ENCODE measurements around the gene TIPARP. TPM values are rescaled to one million over a fixed set of nuclear protein-coding genes. Genes with fewer than 3 reads are reported as not detected.

Gene TIPARP
- total and polyA plus RNA-seq, 4 donors: 4.4 to 13.6 (median 8.8) TPM

DNA sequence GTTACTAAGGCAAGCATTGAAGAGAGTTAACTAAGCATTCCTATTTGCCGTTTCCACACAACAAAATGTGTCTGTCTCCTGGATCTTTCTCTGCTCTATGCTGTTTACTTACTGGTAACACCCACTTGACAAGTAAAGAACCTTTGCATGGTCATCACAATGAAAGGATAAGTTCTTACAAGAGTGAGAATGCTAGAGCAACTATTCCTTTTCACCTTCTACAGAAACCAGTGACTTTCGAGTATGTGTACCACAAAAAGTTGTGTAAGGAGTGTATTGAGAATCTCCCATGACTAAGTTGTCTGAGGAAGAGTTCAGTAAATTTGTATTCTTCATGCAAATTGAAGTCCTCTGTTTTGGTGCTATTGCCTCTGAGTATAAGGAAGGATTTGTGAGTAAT, 10.8 kb downstream of the TIPARP start:
- no peak overlapping the region for H3K9ac ChIP-seq (ENCODE audit: low read depth in 1 of 2, low read length in 2 of 2)
- H3K4me3 ChIP-seq (ENCODE audit: low read depth in 1 of 3, low read length in 3 of 3): no peak overlapping the region
- H3K27me3 ChIP-seq (ENCODE audit: control insufficient read depth in 4 of 4, insufficient read depth in 4 of 4, low read length in 3 of 4): no peaks in the 10 kb centered on the region
- peaks cover 5 to 54% (median 36%) of the 10 kb centered on the region in 4 donors for H3K4me1 ChIP-seq (ENCODE audit: control insufficient read depth in 4 of 4, insufficient read depth in 4 of 4, low read length in 3 of 4)
- TF ChIP-seq RXRA (IDR thresholded peaks at IDR 0.05): no peak
- TF ChIP-seq, protein P1, sequence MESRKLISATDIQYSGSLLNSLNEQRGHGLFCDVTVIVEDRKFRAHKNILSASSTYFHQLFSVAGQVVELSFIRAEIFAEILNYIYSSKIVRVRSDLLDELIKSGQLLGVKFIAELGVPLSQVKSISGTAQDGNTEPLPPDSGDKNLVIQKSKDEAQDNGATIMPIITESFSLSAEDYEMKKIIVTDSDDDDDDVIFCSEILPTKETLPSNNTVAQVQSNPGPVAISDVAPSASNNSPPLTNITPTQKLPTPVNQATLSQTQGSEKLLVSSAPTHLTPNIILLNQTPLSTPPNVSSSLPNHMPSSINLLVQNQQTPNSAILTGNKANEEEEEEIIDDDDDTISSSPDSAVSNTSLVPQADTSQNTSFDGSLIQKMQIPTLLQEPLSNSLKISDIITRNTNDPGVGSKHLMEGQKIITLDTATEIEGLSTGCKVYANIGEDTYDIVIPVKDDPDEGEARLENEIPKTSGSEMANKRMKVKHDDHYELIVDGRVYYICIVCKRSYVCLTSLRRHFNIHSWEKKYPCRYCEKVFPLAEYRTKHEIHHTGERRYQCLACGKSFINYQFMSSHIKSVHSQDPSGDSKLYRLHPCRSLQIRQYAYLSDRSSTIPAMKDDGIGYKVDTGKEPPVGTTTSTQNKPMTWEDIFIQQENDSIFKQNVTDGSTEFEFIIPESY (IDR thresholded peaks at IDR 0.05): no peak
- no peak for TF ChIP-seq GABPA (IDR thresholded peaks at IDR 0.05 in 1 of 2, conservative IDR thresholded peaks at IDR 0.05 in 1 of 2)
- TF ChIP-seq, protein P2, sequence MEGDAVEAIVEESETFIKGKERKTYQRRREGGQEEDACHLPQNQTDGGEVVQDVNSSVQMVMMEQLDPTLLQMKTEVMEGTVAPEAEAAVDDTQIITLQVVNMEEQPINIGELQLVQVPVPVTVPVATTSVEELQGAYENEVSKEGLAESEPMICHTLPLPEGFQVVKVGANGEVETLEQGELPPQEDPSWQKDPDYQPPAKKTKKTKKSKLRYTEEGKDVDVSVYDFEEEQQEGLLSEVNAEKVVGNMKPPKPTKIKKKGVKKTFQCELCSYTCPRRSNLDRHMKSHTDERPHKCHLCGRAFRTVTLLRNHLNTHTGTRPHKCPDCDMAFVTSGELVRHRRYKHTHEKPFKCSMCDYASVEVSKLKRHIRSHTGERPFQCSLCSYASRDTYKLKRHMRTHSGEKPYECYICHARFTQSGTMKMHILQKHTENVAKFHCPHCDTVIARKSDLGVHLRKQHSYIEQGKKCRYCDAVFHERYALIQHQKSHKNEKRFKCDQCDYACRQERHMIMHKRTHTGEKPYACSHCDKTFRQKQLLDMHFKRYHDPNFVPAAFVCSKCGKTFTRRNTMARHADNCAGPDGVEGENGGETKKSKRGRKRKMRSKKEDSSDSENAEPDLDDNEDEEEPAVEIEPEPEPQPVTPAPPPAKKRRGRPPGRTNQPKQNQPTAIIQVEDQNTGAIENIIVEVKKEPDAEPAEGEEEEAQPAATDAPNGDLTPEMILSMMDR (IDR thresholded peaks at IDR 0.05; ENCODE audit: low read depth, low read length, missing input control): no peak
- TF ChIP-seq SP1 (IDR thresholded peaks at IDR 0.05): no peak
- no peak for TF ChIP-seq HNF4G (IDR thresholded peaks at IDR 0.05)
- TF ChIP-seq RAD21 (IDR thresholded peaks at IDR 0.05): no peak
- TF ChIP-seq, protein P3, sequence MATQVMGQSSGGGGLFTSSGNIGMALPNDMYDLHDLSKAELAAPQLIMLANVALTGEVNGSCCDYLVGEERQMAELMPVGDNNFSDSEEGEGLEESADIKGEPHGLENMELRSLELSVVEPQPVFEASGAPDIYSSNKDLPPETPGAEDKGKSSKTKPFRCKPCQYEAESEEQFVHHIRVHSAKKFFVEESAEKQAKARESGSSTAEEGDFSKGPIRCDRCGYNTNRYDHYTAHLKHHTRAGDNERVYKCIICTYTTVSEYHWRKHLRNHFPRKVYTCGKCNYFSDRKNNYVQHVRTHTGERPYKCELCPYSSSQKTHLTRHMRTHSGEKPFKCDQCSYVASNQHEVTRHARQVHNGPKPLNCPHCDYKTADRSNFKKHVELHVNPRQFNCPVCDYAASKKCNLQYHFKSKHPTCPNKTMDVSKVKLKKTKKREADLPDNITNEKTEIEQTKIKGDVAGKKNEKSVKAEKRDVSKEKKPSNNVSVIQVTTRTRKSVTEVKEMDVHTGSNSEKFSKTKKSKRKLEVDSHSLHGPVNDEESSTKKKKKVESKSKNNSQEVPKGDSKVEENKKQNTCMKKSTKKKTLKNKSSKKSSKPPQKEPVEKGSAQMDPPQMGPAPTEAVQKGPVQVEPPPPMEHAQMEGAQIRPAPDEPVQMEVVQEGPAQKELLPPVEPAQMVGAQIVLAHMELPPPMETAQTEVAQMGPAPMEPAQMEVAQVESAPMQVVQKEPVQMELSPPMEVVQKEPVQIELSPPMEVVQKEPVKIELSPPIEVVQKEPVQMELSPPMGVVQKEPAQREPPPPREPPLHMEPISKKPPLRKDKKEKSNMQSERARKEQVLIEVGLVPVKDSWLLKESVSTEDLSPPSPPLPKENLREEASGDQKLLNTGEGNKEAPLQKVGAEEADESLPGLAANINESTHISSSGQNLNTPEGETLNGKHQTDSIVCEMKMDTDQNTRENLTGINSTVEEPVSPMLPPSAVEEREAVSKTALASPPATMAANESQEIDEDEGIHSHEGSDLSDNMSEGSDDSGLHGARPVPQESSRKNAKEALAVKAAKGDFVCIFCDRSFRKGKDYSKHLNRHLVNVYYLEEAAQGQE (IDR thresholded peaks at IDR 0.05): no peak
- no peak for TF ChIP-seq EGR1 (IDR thresholded peaks at IDR 0.05; ENCODE audit: low read depth in 2 of 2)
- TF ChIP-seq, protein P4, sequence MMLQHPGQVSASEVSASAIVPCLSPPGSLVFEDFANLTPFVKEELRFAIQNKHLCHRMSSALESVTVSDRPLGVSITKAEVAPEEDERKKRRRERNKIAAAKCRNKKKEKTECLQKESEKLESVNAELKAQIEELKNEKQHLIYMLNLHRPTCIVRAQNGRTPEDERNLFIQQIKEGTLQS (IDR thresholded peaks at IDR 0.05): no peak
- no peak for TF ChIP-seq NR2F2 (IDR thresholded peaks at IDR 0.05)
- TF ChIP-seq JUND (IDR thresholded peaks at IDR 0.05): no peak
- TF ChIP-seq YY1 (IDR thresholded peaks at IDR 0.05): no peak
- TF ChIP-seq, protein P5, sequence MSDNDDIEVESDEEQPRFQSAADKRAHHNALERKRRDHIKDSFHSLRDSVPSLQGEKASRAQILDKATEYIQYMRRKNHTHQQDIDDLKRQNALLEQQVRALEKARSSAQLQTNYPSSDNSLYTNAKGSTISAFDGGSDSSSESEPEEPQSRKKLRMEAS (IDR thresholded peaks at IDR 0.05): no peak
- TF ChIP-seq FOXA2 (IDR thresholded peaks at IDR 0.05): no peak
- TF ChIP-seq FOXA1 (IDR thresholded peaks at IDR 0.05): no peak
- no peak overlapping the region for H3K27ac ChIP-seq (ENCODE audit: low read depth in 1 of 2, low read length in 2 of 2)
- H3K9me3 ChIP-seq (ENCODE audit: control insufficient read depth in 4 of 4, low read length in 3 of 4): no peaks in the 10 kb centered on the region
- H3K36me3 ChIP-seq (ENCODE audit: control insufficient read depth in 4 of 4, insufficient read depth in 3 of 4, low read depth in 1 of 4, low read length in 3 of 4): peaks cover 0 to 2% (median under 1%) of the 10 kb centered on the region in 4 donors
- DNase-seq (ENCODE audit: low spot score): no peak
- 49% methylated on average over 2 of the region's 2 CpGs for WGBS

DNA sequence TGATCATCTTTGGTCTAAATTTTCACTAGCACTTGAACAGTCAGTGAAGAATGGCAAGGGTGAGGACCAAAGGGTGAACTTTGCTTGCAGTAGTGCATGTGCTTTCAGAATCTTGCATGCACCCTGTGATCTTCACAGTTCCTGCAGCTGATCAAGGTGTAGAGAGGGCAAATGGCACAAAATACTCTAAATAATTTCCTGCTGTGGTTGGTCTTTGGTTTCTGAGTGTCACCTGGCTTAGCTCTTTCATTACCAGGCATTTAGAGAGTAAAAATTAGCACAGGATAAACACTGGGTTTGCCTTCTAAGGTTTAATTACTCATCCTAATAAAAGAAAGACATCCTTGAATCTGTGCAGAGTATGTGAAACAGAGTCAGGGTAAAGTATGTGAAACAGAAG, 11.4 kb downstream of the TIPARP start:
- Histone ChIP-seq H3K27ac (ENCODE audit: low read depth in 1 of 2, low read length in 2 of 2) (no peak overlapping the region), H3K27me3 (ENCODE audit: control insufficient read depth in 4 of 4, insufficient read depth in 4 of 4, low read length in 3 of 4) (no peaks in the 10 kb centered on the region), H3K9me3 (ENCODE audit: control insufficient read depth in 4 of 4, low read length in 3 of 4) (no peaks in the 10 kb centered on the region), H3K4me1 (ENCODE audit: control insufficient read depth in 4 of 4, insufficient read depth in 4 of 4, low read length in 3 of 4) (peaks cover 5 to 51% (median 33%) of the 10 kb centered on the region in 4 donors), H3K9ac (ENCODE audit: low read depth in 1 of 2, low read length in 2 of 2) (no peak overlapping the region), H3K36me3 (ENCODE audit: control insufficient read depth in 4 of 4, insufficient read depth in 3 of 4, low read depth in 1 of 4, low read length in 3 of 4) (no peaks in the 10 kb centered on the region), H3K4me3 (ENCODE audit: low read depth in 1 of 3, low read length in 3 of 3) (no peak overlapping the region)
- no peak for DNase-seq (ENCODE audit: low spot score)
- TF ChIP-seq, protein P4 (IDR thresholded peaks at IDR 0.05): no peak
- TF ChIP-seq FOXA2 (IDR thresholded peaks at IDR 0.05) (no peak), EGR1 (IDR thresholded peaks at IDR 0.05; ENCODE audit: low read depth in 2 of 2) (no peak), GABPA (IDR thresholded peaks at IDR 0.05 in 1 of 2, conservative IDR thresholded peaks at IDR 0.05 in 1 of 2) (no peak), SP1 (IDR thresholded peaks at IDR 0.05) (no peak), TAF1 (conservative IDR thresholded peaks at IDR 0.05) (no peak), RXRA (IDR thresholded peaks at IDR 0.05) (no peak), YY1 (IDR thresholded peaks at IDR 0.05) (no peak), NR2F2 (IDR thresholded peaks at IDR 0.05) (no peak), RAD21 (IDR thresholded peaks at IDR 0.05) (no peak)
- TF ChIP-seq, protein P3 (IDR thresholded peaks at IDR 0.05): no peak
- TF ChIP-seq, protein P5 (IDR thresholded peaks at IDR 0.05): no peak
